ENCODE data around the gene BEND3. TPM values are rescaled to one million over a fixed set of nuclear protein-coding genes. Genes with fewer than 3 reads are reported as not detected.
"Not testable (repeated sequence)": the region's sequence is repeated elsewhere in the genome, so short reads cannot be mapped to it uniquely, and the experiment has no call there.

The BEND3 gene
- total RNA-seq: 1 to 10 TPM; 5.8 to 6.3 TPM

DNA sequence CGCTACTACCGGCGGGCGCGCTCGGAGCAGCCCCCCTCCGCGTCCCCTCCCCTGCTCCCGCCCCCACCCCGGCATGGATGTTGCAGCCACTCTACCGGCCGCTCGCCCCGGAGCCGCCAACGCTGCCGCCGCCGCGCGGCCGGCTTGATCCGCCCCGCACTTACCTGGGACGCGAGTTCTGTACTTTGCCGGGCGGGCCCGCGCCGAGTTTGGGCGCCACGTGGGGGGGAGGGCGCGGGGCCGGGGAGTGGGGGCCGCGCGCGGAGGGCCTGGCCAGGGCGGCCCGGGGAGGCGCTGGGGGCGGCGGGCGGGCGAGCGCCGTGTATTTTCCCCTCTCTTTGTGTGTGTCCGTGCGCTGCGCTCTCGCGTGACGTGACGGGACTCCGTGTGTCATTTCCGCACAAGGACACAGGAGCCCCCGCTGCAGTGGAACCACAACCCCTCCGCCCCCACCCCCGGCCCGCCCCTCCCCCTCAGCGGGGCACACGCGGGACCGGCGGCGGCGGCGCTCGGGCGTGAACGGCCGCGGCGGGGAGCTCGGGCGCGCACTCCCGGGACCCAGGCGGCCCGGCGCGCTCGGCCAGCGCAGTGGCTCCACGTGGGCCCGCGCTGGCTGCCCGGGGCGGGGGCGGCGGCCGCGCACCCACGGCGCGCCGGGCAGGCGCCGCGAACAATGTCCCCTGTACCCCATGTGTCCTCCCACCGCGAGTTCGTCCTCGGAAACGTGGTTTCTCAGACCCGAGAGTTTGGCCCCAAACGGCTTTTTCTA, at the start of gene BEND3:
TSS of gene BEND3 (minus strand) at position 590 of the 769 bp plus-strand sequence. CDS start 16,230 bp downstream, outside the sequence.
- H3K27ac Mint-ChIP-seq: peak within 1 kb of the TSS; percentile 76
- peak; percentile 34 for ATAC-seq
- H3K27me3 Mint-ChIP-seq: peaks cover 7% of the 10 kb centered on the region
- POLR2A ChIA-PET: interaction anchor here (0.5 to 1.5 kb wide), 6 partner anchors 9 to 781 kb away, joined by 3 to 7 read pairs (median 3); partner anchors contain the start of gene MTRES1
- DNase-seq: peak; percentile 42
- intact Hi-C loops (cut with micrococcal nuclease): no loop called here
- no peaks in the 10 kb centered on the region for H3K36me3 Mint-ChIP-seq (ENCODE audit: low read depth)
- H3K4me3 Mint-ChIP-seq: peak within 1 kb of the TSS; percentile 79
- H3K9me3 Mint-ChIP-seq: no peaks in the 10 kb centered on the region
- TF ChIP-seq, protein P1, sequence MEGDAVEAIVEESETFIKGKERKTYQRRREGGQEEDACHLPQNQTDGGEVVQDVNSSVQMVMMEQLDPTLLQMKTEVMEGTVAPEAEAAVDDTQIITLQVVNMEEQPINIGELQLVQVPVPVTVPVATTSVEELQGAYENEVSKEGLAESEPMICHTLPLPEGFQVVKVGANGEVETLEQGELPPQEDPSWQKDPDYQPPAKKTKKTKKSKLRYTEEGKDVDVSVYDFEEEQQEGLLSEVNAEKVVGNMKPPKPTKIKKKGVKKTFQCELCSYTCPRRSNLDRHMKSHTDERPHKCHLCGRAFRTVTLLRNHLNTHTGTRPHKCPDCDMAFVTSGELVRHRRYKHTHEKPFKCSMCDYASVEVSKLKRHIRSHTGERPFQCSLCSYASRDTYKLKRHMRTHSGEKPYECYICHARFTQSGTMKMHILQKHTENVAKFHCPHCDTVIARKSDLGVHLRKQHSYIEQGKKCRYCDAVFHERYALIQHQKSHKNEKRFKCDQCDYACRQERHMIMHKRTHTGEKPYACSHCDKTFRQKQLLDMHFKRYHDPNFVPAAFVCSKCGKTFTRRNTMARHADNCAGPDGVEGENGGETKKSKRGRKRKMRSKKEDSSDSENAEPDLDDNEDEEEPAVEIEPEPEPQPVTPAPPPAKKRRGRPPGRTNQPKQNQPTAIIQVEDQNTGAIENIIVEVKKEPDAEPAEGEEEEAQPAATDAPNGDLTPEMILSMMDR (IDR thresholded peaks at IDR 0.05): no peak
- CTCF ChIA-PET: interaction anchor here (1.0 to 1.2 kb wide), 3 partner anchors 87 to 466 kb away, joined by 3 to 7 read pairs (median 3); partner anchors contain the start of genes MTRES1 and PDSS2
- H3K4me1 Mint-ChIP-seq (ENCODE audit: low read depth): peaks cover 16% of the 10 kb centered on the region

DNA sequence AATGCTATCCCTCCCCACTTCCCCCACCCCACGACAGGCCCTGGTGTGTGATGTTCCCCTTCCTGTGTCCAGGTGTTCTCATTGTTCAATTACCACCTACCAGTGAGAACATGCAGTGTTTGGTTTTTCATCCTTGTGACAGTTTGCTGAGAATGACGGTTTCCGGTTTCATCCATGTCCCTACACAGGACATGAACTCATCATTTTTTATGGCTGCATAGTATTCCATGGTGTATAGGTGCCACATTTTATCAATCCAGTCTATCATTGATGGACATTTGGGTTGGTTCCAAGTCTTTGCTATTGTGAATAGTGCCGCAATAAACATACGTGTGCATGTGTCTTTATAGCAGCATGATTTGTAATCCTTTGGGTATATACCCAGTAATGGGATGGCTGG, 49.0 kb upstream of the BEND3 start:
- intact Hi-C loops (cut with micrococcal nuclease); H3K4me3 Mint-ChIP-seq; H3K4me1 Mint-ChIP-seq (ENCODE audit: low read depth); CTCF ChIA-PET; ATAC-seq; H3K27ac Mint-ChIP-seq; POLR2A ChIA-PET; DNase-seq; H3K27me3 Mint-ChIP-seq; H3K36me3 Mint-ChIP-seq (ENCODE audit: low read depth); H3K9me3 Mint-ChIP-seq: not testable (repeated sequence)

DNA sequence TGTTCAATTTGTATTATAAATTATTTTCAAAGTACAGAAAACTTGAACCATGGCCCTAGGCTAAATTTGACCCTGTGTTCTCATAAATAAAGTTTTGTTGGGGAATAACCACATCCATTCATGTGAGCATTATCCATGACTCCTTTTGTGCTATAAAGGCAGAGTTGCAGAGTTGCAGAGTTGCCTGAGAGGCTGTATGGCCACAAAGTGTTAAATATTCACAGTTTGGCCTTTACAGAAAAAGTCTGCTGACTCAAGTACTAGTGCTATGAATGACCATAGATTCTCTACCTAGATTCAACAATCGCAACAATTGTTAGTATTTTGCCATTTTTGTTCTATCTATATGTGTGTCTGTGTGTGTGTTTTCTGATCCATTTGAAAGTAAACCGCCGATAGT, 46.2 kb upstream of the BEND3 start:
- intact Hi-C loops (cut with micrococcal nuclease): no loop called here
- no peak overlapping the region for H3K27ac Mint-ChIP-seq
- POLR2A ChIA-PET: no interaction called here
- no peaks in the 10 kb centered on the region for H3K9me3 Mint-ChIP-seq
- CTCF ChIA-PET: no interaction called here
- no peaks in the 10 kb centered on the region for H3K4me1 Mint-ChIP-seq (ENCODE audit: low read depth)
- DNase-seq (no peak), ATAC-seq (no peak)
- no peak overlapping the region for H3K4me3 Mint-ChIP-seq
- no peaks in the 10 kb centered on the region for H3K27me3 Mint-ChIP-seq
- no peaks in the 10 kb centered on the region for H3K36me3 Mint-ChIP-seq (ENCODE audit: low read depth)
- TF ChIP-seq, protein P1 (IDR thresholded peaks at IDR 0.05): no peak

DNA sequence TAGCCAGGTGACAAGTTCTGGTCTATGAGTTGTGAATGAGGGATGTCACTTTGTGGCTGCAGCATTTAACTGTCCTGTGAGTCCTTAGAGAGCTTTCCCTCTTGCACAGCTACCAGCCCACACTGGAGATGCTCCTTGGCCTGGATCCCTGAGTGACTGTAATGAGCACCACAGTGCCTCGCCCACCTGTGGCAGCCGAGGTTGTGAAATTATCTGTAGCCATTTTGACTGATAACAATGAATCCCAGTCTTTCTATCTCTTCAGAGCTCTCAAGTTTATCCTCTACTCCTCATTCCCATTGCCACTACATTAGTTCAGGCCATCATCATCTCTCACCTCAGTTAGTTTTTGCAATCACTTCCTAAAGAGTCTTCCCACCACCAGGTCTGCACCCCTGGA, 41.3 kb upstream of the BEND3 start:
- DNase-seq (no peak), ATAC-seq (no peak)
- TF ChIP-seq, protein P1 (IDR thresholded peaks at IDR 0.05): no peak
- Mint-ChIP-seq H3K4me1 (ENCODE audit: low read depth) (no peaks in the 10 kb centered on the region), H3K36me3 (ENCODE audit: low read depth) (no peaks in the 10 kb centered on the region), H3K4me3 (no peak overlapping the region), H3K9me3 (no peaks in the 10 kb centered on the region), H3K27ac (no peak overlapping the region), H3K27me3 (no peaks in the 10 kb centered on the region)
- intact Hi-C loops (cut with micrococcal nuclease): no loop called here
- POLR2A ChIA-PET: no interaction called here
- CTCF ChIA-PET: no interaction called here

DNA sequence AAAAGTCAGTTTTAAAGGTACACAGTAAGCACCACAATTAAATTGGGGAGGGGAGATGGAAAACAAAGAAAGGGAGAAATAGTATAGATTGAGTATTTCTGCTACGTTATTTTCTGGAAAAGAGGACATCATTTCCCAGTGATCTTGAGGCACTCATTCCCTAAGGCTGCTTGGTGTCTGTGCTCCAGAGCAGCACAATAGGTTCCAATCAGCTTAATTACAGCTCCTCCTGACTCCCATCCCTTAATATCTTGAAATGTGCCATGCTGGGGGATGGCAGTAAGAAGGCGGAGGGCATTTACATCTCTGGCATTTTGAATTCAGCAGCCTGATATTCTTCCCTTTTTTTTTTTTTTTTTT, 39.5 kb upstream of the BEND3 start:
- H3K4me1 Mint-ChIP-seq (ENCODE audit: low read depth): no peaks in the 10 kb centered on the region
- no peak overlapping the region for H3K4me3 Mint-ChIP-seq
- H3K27me3 Mint-ChIP-seq: no peaks in the 10 kb centered on the region
- intact Hi-C loops (cut with micrococcal nuclease): no loop called here
- no peaks in the 10 kb centered on the region for H3K9me3 Mint-ChIP-seq
- ChIA-PET CTCF (no interaction called here), POLR2A (no interaction called here)
- no peak for ATAC-seq
- DNase-seq: no peak
- H3K27ac Mint-ChIP-seq: no peak overlapping the region
- TF ChIP-seq, protein P1 (IDR thresholded peaks at IDR 0.05): no peak
- H3K36me3 Mint-ChIP-seq (ENCODE audit: low read depth): no peaks in the 10 kb centered on the region

Data from activated CD8-positive, alpha-beta T cell treated with anti-CD3 and anti-CD28 coated beads for 36 hours (primary cell).